GM21360 (cell line): Measurements from ENCODE around the gene CYP2A6.
"Not testable (repeated sequence)": the region's sequence is repeated elsewhere in the genome, so short reads cannot be mapped to it uniquely, and the experiment has no call there.

Experiments used
- ATAC-seq: cut with Tn5 transposase; IDR thresholded peaks from one replicate; pipeline ENCODE4 v1.9.1; 2021; ENCODE audit warnings: mild to moderate bottlenecking, moderate library complexity; ENCODE audit not compliant: unreplicated experiment

Gene CYP2A6

GRCh38 chr19:40852467-40853152 is 2.4 kb upstream of the CYP2A6 start:
- ATAC-seq, result not testable (repeated sequence)

- ATAC-seq, result not testable (repeated sequence)
Measured at GRCh38 chr19:40846722-40847121, 3.5 kb downstream of the CYP2A6 start.

GRCh38 chr19:40843653-40844052 is 6.6 kb downstream of the CYP2A6 start:
- ATAC-seq, result not testable (repeated sequence)

GRCh38 chr19:40842997-40843652 is 7.1 kb downstream of the CYP2A6 start:
- not testable (repeated sequence) for ATAC-seq

- ATAC-seq, result not testable (repeated sequence)
Measured at GRCh38 chr19:40842012-40842411, 8.2 kb downstream of the CYP2A6 start.

- ATAC-seq, result not testable (repeated sequence)
Measured at GRCh38 chr19:40838477-40838876, 11.8 kb downstream of the CYP2A6 start.

- no peak for ATAC-seq
Measured at GRCh38 chr19:40836754-40837429, 13.4 kb downstream of the CYP2A6 start.

GRCh38 chr19:40833728-40834533 is 16.3 kb downstream of the CYP2A6 start:
- not testable (repeated sequence) for ATAC-seq

- ATAC-seq, result not testable (repeated sequence)
Measured at GRCh38 chr19:40832431-40832790, 17.8 kb downstream of the CYP2A6 start.

GRCh38 chr19:40831502-40832430 is 18.5 kb downstream of the CYP2A6 start:
- ATAC-seq, result no peak

- not testable (repeated sequence) for ATAC-seq
Measured at GRCh38 chr19:40830741-40831140, 19.5 kb downstream of the CYP2A6 start.

- no peak for ATAC-seq
Measured at GRCh38 chr19:40829205-40829604, 21.0 kb downstream of the CYP2A6 start.

- ATAC-seq, result no peak
Measured at GRCh38 chr19:40827386-40828247, 22.6 kb downstream of the CYP2A6 start.

GRCh38 chr19:40826699-40827385 is 23.4 kb downstream of the CYP2A6 start:
- not testable (repeated sequence) for ATAC-seq

- ATAC-seq, result not testable (repeated sequence)
Measured at GRCh38 chr19:40826312-40826698, 23.9 kb downstream of the CYP2A6 start.

GRCh38 chr19:40825460-40826095 is 24.7 kb downstream of the CYP2A6 start:
- ATAC-seq, result not testable (repeated sequence)

GRCh38 chr19:40824916-40825315 is 25.3 kb downstream of the CYP2A6 start:
- ATAC-seq, result not testable (repeated sequence)
